ENCODE data around the gene CA5A.
A peak's percentile ranks its signal among the peaks of the same experiment; 100 is the strongest.
"Not testable (repeated sequence)": the region's sequence is repeated elsewhere in the genome, so short reads cannot be mapped to it uniquely, and the experiment has no call there.

Gene CA5A

DNA sequence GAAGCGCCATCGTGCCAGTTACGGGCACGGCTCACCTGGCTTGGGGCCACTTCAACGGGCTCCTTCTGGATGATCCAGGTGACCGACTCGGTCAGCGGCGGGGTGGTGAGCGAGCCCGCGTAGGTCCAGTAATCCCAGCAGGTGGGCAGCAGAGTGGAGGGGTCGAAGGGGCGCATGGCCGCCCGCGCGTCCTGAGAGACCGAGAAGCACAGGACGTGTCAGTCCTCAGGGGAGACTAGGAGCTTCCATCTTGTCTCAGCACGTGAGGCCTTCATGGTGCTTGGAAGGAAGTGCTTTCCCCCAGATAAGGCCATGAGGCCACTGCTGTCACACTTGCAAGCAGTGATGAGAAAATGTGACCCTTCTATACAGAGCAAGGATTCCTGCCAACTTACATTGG lies 44.6 kb downstream of the CA5A start:
- DNase-seq = no peak

DNA sequence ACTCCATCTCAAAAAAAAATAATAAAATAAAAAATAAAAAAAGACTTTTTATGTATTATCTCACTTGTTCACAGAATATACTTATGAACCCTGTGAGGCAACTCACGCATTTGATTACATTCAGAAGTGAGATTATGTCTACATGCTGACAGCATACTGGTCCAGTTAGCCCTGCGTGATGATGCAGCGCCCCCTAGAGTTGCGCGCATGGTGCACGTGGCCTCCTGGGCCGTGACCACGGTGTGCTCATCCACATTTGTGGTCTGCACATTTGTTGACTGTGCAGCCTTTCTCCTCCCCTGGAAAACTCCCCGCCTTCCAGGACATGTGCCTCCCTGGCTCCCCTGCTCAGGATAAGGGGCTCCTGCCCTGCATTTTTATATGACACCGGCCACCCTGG lies 46.6 kb downstream of the CA5A start:
- DNase-seq = not testable (repeated sequence)

DNA sequence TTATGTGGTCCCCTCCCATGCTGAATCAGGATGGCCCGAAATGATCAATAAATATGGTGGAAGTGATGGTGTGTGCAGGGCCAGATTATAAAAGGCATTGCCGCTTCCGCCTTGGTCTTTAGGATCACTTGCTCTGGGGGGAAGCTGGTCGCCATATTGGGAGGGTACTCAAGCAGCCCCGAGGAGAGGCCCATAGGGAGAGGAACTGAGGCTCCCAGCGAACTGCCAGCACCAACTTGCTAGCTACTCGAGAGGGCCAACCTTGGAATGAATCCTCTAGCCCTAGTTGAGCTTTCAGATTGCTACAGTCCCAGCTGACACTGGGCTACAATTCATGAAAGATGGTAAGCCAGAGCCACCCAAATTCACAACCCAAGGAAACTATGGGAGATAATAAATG lies 48.0 kb downstream of the CA5A start:
- not testable (repeated sequence) for DNase-seq

DNA sequence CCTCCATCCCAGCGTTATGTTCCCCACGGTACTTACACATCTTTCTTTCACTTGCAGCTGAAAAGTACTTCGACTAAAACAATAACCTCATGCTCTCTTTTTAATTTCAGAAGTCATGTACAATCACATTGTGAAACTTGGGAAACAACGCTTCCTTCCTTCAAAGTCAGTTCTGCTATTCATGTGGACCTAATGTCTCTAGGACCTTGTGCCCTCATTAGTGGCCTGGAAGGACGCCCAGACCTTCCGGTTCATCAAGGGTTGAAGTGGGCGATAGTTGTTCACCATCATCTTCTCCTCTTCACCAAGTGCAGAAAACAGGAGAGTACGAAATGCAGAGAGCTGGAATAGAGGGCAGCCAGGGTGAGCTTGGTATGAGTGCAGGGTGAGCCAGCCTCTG lies 48.4 kb downstream of the CA5A start:
- not testable (repeated sequence) for DNase-seq

DNA sequence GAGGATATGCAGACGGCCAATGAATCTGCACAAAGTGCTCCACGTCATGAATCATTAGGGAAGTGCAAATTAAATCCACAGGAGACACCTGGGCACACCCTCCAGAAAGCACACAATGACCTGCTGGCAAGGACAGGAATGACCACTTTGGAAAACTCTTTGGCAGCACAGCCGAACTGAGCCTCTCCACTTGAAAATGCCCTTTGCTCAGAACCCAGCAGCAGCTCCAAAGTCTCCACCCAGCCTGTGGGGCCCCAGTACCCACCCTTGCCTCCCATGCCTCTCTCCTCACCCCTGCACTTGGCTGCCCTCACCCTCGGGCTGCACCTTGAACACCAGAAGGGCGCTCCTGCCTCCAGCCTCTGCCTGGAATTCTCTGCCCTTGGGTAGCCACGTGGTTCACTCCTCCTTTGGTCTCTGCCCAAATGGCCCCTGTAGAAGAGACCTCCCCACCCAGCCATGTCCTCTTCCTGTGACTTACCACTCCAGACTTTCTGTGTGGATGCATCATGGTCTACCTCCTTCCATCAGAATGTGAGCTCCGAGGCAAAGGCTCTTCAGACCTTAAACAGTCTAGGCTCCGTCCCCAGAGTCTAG lies 50.9 kb downstream of the CA5A start:
- not testable (repeated sequence) for DNase-seq

GRCh38 chr16:87882436-87883019 lies 53.8 kb downstream of the CA5A start:
- DNase-seq = no peak

DNA sequence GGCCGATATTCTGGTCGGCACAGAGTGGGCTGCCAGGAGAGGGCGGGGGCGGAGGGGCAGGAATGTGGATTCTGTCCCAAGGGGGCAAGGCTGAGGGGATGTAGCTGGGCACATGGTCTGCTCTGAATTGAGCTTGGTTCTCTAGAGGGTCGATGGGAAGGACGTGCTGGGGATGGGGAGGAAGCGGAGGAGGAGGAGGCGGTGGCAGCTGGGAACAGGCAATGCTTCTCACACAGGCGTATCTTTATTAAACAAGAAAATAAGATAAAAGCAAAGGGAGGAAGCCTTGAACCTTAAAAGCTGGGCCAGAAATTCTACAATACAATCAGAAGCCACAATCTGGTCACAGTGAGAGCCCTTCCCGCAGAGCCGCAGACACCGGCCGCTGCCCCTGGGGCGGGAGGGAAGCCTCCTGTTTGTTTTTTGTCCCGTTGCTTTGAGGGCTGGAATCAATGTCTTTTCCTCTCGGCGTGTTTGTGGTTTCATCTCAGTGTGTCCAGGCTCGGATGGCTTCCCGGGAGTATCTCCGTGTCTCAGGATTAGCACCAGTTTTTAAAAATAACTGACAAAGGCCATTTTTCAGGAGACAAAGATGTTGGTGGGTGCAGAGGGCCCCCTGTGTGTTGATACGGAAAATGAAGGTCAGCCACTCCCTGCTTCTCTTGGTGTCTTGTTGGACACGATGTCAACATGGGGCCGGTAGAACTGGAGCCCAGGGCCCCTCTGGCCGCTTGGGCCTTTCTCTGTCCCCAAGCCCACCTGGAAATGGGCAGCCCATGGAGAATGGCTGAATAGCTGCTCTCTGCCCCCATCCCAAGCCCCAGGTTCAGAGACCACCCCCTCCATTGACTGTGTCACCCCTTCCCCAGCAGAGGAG lies 54.8 kb downstream of the CA5A start:
- no peak for DNase-seq

DNA sequence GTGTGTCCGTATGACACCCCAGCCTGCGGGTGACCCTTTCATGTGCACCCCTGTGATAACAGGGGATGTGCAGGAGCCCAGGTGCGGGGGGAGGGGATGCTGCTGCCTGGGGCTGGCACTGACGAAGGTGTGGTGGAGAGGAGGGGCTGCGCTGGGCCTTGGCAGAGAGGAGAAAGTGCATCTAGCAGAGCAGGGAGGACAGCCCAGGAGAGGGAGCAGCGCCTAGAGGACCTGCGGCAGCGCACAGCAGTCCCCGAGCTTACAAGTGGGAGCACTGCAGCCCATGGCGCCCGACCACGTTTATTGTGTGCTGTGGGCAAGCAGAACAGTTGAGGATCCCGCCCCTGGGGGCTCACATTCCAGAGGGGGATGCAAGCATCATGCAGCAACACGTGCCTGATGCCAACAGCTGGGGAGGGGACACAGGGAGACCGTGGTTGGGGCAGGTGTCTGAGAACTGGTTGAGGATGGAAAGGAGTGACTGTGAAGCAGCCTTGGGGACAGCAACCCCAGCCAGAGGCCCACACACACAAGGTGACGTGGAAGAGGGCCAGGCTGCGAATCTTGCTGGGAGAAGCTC lies 56.1 kb downstream of the CA5A start:
- DNase-seq = no peak

DNA sequence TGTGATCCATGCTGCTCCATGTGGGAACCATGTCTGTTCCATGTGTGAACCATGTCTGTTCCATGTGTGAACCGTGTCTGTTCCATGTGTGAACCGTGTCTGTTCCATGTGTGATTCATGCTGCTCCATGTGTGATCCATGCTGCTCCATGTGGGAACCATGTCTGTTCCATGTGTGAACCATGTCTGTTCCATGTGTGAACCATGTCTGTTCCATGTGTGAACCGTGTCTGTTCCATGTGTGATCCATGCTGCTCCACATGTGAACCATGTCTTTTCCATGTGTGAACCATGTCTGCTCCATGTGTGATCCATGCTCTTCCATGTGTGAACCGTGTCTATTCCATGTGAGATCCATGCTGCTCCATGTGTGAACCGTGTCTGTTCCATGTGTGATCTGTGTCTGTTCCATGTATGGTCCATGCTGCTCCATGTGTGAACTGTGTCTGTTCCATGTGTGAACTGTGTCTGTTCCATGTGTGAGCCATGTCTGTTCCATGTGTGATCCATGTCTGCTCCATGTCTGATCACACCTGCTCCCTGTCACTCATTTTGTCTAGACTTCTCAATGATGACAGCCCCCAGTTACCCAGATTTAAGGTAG lies 56.8 kb downstream of the CA5A start:
- not testable (repeated sequence) for DNase-seq

DNA sequence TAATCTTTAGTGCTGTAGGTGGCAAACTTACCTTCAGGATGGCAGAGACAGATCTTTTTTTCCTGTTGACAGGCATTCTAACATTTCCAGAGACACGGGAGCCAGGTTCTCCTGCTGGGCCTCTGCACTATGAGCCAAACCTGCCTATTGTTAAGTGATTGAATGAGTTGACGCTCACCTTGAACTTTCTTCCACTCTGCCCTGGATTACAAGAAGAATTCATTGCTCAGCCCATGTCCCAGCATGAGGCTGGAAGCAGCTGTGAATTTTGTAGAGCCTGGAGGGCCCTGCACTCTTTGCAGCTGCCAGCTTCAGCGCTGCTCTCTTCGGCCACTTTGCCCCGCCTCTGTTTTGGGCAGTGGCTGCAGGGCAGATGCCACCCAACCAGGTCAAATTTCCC lies 57.6 kb downstream of the CA5A start:
- DNase-seq = no peak

DNA sequence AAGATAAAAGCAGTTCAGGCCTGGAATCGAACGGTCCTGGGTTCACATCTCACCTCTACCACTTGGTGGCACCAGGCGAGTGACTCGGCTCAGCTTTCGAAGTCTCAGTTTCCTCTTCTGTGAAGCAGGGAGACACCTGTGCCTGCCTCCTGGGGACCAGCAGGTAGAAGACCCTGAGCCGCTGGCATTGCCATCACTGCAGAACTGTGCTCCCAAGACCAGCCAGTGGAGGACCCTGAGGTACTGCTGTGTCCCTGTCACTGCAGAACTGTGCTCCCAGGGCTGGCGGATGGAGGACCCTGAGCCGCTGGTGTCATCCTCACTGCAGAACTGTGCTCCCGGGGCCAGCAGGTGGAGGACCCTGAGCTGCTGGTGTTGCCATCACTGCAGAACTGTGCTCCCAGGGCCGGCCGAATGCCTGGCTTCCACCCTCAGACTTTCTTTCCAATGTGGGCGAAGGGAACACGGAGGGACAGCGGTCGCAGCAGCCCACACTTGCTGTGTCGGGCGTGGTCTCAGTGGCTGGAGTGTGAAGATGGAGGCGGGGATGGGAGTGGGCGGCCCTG lies 58.3 kb downstream of the CA5A start:
- DNase-seq = peak; percentile 39

- peak; percentile 55 for DNase-seq
These were observed 61.5 kb downstream of the CA5A start for GRCh38 chr16:87874639-87875427.

- DNase-seq = peak; percentile 63
These were observed 65.7 kb downstream of the CA5A start for GRCh38 chr16:87870418-87871291.

GRCh38 chr16:87869879-87870417 lies 66.4 kb downstream of the CA5A start:
- not testable (repeated sequence) for DNase-seq

- peak; percentile 88 for DNase-seq
These were observed 67.1 kb downstream of the CA5A start, which contains the start of gene SLC7A5 for GRCh38 chr16:87869061-87869878. TSS of gene SLC7A5 (minus strand) at chr16:87869507. CDS start at chr16:87869422, 85 bp downstream.

DNA sequence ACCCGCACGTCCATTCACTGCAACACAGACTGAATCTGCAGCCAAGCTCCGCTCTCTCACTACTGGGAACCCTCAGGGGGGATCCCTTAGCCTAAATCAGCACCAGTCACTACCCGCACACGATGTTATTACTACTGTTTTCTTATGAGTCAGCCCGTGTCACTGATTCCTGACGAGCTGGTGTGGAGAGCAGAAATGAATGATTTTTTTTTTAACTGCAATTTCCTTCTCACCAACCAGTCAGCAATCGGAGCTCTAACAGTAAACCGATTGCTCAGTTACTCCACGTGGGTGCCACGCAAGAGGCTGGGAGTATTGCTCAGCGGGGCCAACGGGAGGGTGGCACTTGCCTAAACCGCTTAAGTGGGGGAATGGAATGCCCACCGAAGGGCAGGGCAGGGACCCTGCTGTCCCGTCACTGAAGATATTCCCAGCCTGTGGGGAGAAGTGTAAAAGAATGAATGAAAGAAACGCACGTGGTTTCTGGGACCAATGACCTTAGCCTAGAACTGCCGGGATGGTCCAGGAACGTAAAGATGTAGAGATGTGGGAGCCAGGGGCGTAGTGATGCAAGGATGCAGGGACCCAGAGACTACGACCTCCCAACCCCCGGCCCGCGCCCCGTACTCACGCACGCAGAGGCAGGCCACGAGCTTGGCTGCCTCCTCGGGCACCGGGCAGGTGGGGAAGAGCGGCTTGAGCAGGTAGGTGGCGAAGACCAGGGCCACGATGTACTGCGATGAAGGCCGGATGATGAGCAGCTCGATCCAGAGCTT lies 67.9 kb downstream of the CA5A start:
- DNase-seq = peak; percentile 69

GRCh38 chr16:87865902-87866555 lies 70.3 kb downstream of the CA5A start:
- not testable (repeated sequence) for DNase-seq

DNA sequence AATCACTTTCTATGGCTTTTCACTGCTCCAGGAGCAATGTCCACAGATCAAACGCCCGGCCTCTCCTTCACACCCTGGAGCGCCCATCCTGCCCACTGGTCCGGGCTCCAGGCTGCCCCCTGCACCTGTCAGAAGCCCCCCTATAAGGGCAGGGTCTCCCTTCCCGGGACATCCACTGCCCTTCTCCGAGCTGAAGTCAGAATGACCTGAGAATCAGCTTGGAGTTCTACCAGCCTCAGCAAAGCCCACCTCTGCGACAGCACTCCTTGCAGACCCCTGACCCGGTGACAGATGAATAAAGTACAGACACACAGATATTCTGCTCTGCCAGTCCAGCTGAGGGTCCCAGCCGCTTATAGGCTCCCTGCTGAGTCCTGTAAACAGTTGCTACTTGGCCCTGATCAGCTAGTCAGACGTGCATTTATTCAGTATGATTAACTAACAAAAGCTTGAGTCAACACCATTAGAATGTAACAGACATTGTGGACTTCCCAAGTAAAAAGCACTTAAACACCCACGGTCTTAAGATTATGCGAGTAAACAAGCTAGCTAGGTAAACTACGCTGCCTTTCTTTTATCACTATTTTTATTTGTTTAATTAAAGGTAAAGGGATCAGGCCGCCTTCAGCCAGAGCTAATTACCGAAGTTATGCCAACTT lies 71.9 kb downstream of the CA5A start:
- no peak for DNase-seq
